HG03354 (cell line): ENCODE results near the gene GALNT15.

Source experiments
- ATAC-seq: cut with Tn5 transposase; IDR thresholded peaks from one replicate; pipeline ENCODE4 v1.9.1; 2021; ENCODE audit warnings: mild to moderate bottlenecking; ENCODE audit not compliant: unreplicated experiment, poor library complexity, severe bottlenecking

GALNT15 gene

DNA sequence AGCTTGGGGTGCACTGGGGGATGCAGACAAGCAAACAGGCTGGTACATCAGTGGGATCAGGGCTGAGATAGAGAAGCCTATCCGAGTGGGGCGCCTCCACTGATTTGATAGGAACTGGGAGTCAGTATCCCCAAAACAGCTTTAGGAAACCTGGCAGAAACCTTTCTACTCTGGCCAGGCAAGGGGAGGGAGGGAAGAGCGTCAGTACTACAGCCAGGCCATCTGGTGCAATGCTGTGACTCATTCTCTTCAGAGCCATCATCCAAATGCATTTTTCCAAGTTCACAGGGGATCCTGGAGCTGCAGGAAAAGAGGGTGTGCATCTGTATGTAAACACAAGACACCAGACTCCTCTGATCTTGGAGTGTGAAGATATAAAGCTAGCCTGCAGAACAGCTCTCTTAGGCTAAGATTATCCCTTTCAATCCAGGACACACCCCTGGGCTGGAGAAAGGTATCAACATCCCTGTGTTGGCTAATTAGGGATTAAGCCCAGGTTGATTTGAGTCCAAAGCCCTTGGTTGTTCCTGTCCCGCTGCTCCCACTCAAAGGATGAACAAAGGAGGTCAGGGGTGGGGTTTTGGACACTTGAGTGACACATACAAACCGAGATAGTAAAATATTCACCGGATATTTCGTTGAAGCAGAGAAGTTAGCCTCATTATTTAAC lies 9.3 kb downstream of the GALNT15 start:
- no peak for ATAC-seq

- no peak for ATAC-seq
These were observed 11.6 kb downstream of the GALNT15 start for GRCh38 chr3:16186086-16186485.

DNA sequence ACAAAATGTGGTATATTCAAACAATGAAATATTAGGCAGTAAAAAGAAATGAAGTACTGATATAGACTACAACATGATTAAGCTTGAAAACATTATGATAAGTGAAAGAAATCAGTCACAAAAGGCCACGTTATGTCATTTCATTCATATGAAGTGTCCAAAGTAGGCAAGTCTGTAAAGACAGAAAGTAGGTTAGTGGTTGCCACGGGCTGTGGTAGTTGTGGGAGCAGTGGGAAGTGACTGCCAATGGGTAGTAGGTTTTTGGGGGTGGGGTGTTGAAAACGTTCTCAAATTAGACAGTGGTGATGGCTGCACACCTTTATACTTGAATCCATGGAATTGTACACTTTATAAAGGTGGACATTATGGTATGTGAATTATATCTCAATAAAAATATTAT lies 12.1 kb downstream of the GALNT15 start:
- ATAC-seq = no peak

DNA sequence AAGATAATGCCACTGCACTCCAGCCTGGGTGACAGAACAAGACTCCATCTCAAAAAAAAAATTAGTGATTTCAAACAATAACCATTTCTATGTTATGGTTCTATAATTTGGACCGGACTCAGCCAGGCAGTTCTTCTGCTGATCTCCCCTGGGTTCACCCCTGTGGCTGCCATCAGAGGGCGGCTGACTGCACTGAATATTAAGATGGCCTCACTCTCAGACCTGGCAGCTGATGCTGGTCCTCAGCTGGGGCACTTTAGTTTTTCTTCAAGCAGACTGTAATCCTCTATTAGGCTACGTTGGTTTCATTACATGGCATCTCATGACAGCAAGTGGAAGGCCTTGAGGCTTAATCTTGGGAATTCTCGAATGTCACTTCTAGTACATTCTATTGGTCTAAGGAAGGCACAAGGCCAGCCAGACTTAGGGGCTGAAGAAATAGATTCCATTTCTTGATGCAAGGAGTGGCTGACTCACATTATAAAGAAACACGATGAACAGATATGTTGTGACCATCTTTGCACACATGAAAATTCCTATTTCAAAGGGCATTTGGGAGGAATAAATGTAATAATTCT lies 12.8 kb downstream of the GALNT15 start:
- ATAC-seq = no peak

- ATAC-seq = no peak
These were observed 13.6 kb downstream of the GALNT15 start for GRCh38 chr3:16188071-16188470.

DNA sequence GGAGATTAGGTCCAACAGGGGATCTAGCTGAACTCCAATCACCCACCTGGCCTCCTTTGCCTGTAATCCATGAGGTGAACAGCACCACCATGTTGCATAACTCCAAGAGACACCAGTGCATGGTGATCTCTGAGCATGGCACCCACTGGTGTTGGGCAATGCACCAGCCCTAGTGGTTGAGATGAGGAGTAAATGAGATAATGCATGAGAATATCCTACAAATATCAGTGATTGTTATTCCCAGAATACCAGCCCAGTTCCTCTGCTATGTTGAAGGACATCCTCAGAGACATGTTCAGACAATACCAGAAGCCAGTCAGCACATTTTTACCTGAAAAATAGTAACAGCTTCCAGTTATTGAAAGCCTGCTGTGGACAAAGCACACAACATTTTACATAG lies 14.7 kb downstream of the GALNT15 start:
- no peak for ATAC-seq

DNA sequence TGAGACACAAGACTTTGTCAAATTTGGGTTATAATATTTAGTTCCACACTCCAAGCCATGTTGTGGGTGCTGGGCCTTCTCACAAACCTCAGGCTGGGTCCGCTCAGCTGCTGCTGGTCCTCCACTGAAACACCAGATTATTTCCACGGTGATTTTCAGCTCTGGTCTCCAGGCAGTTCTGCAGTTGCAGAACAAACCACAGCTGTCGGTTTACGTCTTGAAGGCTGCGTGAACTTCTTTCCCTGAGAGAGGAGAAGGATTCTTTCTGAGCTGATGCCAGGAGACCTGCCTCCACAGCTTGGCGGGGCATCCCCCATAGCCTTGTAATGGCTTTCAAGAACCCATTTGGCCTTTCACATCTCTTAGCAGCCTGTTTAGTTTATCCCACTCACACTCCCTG lies 16.2 kb downstream of the GALNT15 start:
- no peak for ATAC-seq

GRCh38 chr3:16191591-16191990 lies 17.1 kb downstream of the GALNT15 start:
- ATAC-seq = no peak

DNA sequence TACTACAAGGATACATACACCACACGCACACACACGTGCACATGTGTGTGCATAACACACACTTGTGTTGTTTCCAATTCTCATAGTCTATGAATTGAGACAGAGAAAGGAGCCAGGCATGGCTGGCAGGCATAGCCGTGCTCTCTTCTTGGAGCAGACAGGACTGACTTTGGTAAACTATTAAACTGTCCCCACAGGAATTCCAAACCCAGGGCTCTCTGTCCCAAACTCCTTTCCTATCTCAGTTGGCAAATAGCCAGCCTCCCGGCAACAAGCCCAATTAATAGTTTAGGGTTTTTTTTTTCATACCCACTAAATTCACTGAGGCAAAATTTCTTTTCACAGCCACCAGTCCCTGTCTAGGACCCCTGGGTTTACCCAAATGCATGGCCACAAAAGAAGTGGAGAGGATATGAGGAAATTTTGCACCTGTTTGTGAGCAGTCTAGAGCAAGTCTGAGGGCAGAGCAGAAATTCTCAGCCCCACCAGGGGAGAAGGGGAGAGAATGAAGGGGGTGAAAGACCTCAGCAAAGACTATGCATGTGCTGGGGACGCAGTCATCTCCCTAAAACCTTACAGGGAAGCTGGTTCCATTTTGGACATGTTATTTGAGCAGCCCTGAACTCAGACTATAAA lies 17.8 kb downstream of the GALNT15 start:
- ATAC-seq = no peak

- no peak for ATAC-seq
These were observed 23.9 kb downstream of the GALNT15 start for GRCh38 chr3:16198427-16198826.

GRCh38 chr3:16199769-16200168 lies 25.3 kb downstream of the GALNT15 start:
- no peak for ATAC-seq

- no peak for ATAC-seq
These were observed 25.9 kb downstream of the GALNT15 start for GRCh38 chr3:16200411-16200810.

GRCh38 chr3:16203031-16203430 lies 28.6 kb downstream of the GALNT15 start:
- ATAC-seq = no peak

- ATAC-seq = no peak
These were observed 29.5 kb downstream of the GALNT15 start for GRCh38 chr3:16203671-16204629.

DNA sequence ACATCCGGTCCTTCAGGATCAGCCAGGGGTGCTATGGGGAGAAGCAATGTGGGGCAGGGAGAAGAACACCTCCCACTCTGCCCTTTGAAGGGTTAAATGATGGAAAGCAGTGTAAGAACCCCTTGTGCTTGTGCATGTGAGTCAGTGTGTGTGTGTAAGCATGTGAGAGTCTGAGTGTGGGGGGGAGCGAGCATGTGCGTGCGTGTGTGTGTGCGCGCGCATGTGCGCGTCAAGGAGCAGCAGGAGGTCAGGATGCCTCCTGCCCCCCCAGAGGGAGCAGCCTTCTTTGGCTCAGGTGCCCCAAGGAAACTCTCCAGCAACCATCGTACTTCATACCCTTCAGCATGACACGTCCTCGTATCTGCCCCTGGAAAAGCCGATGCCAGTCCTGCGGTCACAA lies 30.3 kb downstream of the GALNT15 start:
- no peak for ATAC-seq

DNA sequence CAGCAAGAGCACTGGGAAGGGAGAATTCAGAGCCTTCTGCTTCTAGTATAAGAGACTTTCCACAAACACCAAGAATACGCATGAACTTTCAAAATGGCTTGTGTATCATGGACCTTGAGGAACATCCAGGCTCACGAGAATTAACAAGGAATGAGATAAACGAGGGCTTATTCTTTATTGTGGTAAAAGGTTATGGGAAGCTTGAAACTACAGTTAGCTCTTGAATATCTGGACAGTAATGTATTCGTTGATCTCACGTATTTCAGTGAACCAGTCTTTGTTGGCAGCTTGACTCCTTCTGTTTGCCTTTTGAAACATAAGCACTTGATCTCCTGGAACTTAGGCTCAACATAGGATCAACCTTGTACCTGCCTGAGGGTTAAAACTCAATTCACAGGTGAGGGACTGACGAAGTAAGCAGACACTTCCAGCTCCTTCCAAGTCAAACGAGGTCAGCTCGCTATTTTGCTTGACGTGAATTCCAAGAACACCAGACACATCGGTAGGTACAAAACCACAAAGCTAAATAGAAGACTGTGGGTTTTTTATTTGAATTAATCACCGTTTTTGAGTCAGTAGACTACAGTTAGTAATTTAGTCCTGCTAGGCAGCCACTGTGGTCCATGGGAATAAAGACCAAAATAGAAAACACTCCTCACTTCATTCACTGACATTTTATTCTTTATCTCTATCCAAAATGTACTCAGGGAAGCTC lies 30.8 kb downstream of the GALNT15 start:
- no peak for ATAC-seq

- ATAC-seq = no peak
These were observed 32.6 kb downstream of the GALNT15 start for GRCh38 chr3:16207031-16207430.

- no peak for ATAC-seq
These were observed 36.9 kb downstream of the GALNT15 start for GRCh38 chr3:16211176-16211904.

DNA sequence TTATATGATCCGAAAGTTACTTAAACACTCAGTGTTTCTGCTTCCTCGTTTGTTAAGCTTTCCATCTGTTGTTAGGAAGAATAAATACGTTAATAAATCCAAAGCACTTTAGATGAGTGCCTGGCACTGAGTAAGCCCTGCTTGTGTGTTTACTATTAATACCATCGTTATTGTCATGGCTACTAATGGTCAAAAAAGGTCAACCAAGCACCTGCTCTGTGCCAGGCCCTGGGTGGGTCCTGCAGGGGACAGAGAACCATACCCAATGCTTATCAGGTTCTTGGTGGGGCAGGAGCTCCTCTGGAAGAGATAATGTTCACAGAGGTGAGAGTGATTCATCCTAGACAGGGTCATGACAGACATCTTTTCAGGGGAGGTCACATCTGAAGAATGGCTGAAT lies 39.9 kb downstream of the GALNT15 start:
- no peak for ATAC-seq
